ENCODE results near the gene HES2. TPM values are rescaled to one million over a fixed set of nuclear protein-coding genes. Genes with fewer than 3 reads are reported as not detected.

Gene HES2
- total and polyA plus RNA-seq, 10 donors = 0.02 to 1.3 (median 0.24) TPM; not detected in 6

DNA sequence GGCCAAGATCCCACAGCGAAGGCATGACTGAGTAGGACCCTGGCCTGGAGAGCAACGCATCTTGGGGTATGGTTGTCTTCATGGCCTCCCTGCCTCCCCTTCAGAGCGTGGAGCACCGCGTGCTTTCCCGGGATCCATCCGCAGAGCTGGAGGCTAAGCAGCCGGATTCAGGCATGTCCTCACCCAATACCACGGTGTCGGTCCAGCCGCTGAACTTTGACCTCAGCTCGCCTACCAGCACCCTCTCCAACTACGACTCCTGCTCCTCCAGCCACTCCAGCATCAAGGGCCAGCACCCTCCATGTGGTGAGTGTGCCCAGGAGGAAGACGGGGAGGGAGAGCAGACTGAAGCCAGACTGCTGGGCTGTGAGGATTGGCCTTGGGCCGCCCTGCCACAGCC is 24.7 kb upstream of the HES2 start:
- TF ChIP-seq, protein P1, sequence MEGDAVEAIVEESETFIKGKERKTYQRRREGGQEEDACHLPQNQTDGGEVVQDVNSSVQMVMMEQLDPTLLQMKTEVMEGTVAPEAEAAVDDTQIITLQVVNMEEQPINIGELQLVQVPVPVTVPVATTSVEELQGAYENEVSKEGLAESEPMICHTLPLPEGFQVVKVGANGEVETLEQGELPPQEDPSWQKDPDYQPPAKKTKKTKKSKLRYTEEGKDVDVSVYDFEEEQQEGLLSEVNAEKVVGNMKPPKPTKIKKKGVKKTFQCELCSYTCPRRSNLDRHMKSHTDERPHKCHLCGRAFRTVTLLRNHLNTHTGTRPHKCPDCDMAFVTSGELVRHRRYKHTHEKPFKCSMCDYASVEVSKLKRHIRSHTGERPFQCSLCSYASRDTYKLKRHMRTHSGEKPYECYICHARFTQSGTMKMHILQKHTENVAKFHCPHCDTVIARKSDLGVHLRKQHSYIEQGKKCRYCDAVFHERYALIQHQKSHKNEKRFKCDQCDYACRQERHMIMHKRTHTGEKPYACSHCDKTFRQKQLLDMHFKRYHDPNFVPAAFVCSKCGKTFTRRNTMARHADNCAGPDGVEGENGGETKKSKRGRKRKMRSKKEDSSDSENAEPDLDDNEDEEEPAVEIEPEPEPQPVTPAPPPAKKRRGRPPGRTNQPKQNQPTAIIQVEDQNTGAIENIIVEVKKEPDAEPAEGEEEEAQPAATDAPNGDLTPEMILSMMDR (IDR thresholded peaks at IDR 0.05 in 8 of 11, conservative IDR thresholded peaks at IDR 0.05 in 3 of 11) = no peak
- TF ChIP-seq POLR2AphosphoS5 (IDR thresholded peaks at IDR 0.05) = no peak
- TF ChIP-seq POLR2A (IDR thresholded peaks at IDR 0.05) = no peak
- peaks cover 3 to 98% (median 56%) of the 10 kb centered on the region in 7 donors for H3K27me3 ChIP-seq (replicated peaks in 1 of 7)
- peaks cover 14 to 44% (median 33%) of the 10 kb centered on the region in 6 donors for H3K4me1 ChIP-seq
- H3K9me3 ChIP-seq = no peaks in the 10 kb centered on the region
- 89 to 94% (median 91%) methylated on average over 13 to 15 of the region's 15 CpGs for WGBS, 5 donors
- no peak overlapping the region for H3K27ac ChIP-seq
- DNase-seq = no peak
- no peaks in the 10 kb centered on the region for H3K36me3 ChIP-seq
- no peak overlapping the region for H3K4me3 ChIP-seq
- intact Hi-C loops (cut with DNase I; ENCODE audit: low total_unique reads) = no loop called here

DNA sequence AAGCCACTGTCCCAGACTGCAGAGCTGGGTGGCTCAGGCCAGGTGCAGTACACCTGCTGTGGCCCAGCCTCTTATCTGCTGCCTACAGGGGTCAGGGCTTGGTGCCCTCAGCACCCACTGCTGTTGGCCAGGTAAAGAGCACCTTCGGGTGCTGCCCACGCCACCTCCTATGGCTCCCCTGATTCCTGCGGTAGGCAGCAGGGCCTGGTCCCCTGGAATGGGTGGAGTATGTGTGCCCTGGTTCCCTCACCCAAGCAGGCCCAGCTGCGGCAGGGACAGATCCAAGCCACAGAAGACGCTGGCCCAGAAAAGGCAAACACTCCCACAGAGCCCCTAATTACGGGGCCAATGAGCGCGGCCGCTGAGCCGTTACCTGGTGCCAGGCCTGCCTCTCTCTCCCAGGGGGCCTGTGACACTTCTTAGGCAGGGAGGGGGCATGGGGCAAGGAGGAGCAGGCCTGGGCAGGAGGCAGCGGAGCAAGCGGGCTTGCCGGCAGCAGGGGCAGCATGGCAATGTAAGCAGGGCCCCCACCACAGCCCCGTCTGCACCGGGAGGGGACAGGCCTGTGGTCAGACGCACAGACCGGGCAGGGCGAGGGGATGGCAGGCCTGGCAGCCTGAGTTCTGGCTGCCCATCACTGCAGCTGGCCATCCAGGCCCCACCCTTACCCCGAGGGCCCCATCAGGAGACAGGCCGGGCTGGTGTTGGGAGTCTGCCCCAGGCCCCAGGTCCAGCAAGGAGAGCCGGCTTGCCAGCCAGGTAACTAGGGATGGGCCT is 23.8 kb upstream of the HES2 start:
- H3K27me3 ChIP-seq (replicated peaks in 1 of 7) = peaks cover 3 to 98% (median 56%) of the 10 kb centered on the region in 7 donors
- WGBS, 5 donors = 84 to 94% (median 88%) methylated on average over 11 to 21 of the region's 21 CpGs
- intact Hi-C loops (cut with DNase I; ENCODE audit: low total_unique reads) = no loop called here
- no peaks in the 10 kb centered on the region for H3K36me3 ChIP-seq
- TF ChIP-seq, protein P1 (IDR thresholded peaks at IDR 0.05 in 8 of 11, conservative IDR thresholded peaks at IDR 0.05 in 3 of 11) = no peak
- TF ChIP-seq POLR2A (IDR thresholded peaks at IDR 0.05) (no peak), POLR2AphosphoS5 (IDR thresholded peaks at IDR 0.05) (no peak)
- no peaks in the 10 kb centered on the region for H3K9me3 ChIP-seq
- H3K27ac ChIP-seq = no peak overlapping the region
- DNase-seq = no peak
- H3K4me1 ChIP-seq = peaks cover 14 to 37% (median 28%) of the 10 kb centered on the region in 6 donors
- H3K4me3 ChIP-seq = no peak overlapping the region

DNA sequence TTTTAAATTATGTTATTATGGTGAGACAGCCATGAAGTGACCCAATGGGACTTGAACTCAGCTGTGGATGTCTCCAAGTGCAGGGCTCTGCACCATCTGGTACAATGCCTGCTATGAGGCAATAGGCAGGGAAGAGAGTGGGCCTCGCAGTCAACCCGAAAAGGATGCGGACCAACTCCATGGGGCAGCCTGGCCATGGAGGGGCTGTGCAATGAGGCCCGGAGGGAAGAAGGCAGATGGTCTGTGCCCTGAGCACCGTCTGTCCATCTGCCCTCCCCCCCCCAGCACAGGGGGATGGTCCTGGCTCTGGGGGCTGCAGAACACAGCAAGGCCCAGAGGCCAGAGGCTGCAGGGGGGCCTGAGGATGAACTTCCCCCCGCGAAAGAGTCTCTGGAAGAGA is 21.9 kb upstream of the HES2 start:
- Histone ChIP-seq H3K4me1 (peaks cover 2 to 18% (median 10%) of the 10 kb centered on the region in 6 donors), H3K27me3 (replicated peaks in 1 of 7) (peaks cover 0 to 98% (median 44%) of the 10 kb centered on the region in 7 donors), H3K4me3 (no peak overlapping the region), H3K36me3 (no peaks in the 10 kb centered on the region), H3K9me3 (no peaks in the 10 kb centered on the region), H3K27ac (no peak overlapping the region)
- intact Hi-C loops (cut with DNase I; ENCODE audit: low total_unique reads) = no loop called here
- WGBS, 5 donors = 74 to 85% (median 80%) methylated on average over 5 to 7 of the region's 7 CpGs
- DNase-seq = no peak
- no peak for TF ChIP-seq POLR2AphosphoS5 (IDR thresholded peaks at IDR 0.05)

DNA sequence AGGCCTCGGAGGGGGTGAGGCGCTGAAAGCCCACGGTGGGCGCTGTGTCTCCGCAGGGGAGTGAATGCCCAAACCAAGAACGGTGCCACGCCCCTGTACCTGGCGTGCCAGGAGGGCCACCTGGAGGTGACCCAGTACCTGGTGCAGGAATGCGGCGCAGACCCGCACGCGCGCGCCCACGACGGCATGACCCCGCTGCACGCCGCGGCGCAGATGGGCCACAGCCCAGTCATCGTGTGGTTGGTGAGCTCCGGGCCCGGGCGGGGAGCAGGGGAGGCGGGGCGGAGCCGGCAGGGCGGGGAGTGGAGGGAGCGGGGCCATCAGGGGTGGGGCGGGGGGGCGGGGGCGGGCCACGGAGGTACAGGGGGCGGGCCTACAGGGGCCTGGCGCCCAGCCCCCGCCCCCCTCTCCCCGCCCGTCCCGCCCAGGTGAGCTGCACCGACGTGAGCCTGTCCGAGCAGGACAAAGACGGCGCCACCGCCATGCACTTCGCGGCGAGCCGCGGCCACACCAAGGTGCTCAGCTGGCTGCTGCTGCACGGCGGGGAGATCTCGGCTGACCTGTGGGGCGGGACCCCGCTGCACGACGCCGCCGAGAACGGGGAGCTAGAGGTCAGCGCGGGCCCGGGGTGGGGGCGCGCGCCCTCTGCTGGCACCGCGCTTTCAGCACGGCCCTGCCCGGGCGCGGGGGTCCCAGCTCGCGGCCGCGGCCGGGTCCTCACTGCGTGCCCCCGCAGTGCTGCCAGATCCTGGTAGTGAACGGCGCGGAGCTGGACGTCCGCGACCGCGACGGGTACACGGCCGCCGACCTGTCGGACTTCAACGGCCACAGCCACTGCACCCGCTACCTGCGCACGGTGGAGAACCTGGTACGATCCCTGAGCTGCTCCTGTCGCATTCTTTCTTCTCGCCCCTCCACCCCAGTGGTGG is 20.7 kb upstream of the HES2 start:
- intact Hi-C loops (cut with DNase I; ENCODE audit: low total_unique reads) = no loop called here
- TF ChIP-seq, protein P1 (IDR thresholded peaks at IDR 0.05 in 8 of 11, conservative IDR thresholded peaks at IDR 0.05 in 3 of 11) = peak in 5 of 11 experiments; percentile 35 to 57 (median 43)
- TF ChIP-seq POLR2AphosphoS5 (IDR thresholded peaks at IDR 0.05) = no peak
- Histone ChIP-seq H3K27ac (no peak overlapping the region), H3K4me3 (peak overlapping the region in 6 of 8 donors; percentile 26 to 63 (median 29)), H3K4me1 (peaks cover 0 to 15% (median 10%) of the 10 kb centered on the region in 6 donors), H3K27me3 (replicated peaks in 1 of 7) (peaks cover 0 to 93% (median 35%) of the 10 kb centered on the region in 7 donors), H3K9me3 (no peaks in the 10 kb centered on the region), H3K36me3 (no peaks in the 10 kb centered on the region)
- WGBS, 5 donors = 6 to 31% (median 9%) methylated on average over 10 to 97 of the region's 101 CpGs
- peak; percentile 84 for DNase-seq

All from spleen (tissue), 11 donors.